ENCODE measurements around the gene EXOC6. TPM values are rescaled to one million over a fixed set of nuclear protein-coding genes. Genes with fewer than 3 reads are reported as not detected.

The EXOC6 gene
- total and polyA plus RNA-seq, 2 of the 13 experiments (the other 11 are each of a cell fraction or from before 2014, with no cell fraction given), result 22.2 to 29.2 TPM

- no peak for TF ChIP-seq ZNF775 (CRISPR knock-in tag; IDR thresholded peaks at IDR 0.05; ENCODE audit: borderline replicate concordance)
- no peak for TF ChIP-seq BORCS8-MEF2B (CRISPR knock-in tag; IDR thresholded peaks at IDR 0.05)
- no peak for TF ChIP-seq SUZ12 (IDR thresholded peaks at IDR 0.05; ENCODE audit: low read depth, low read length)
- TF ChIP-seq PHF5A (CRISPR knock-in tag; IDR thresholded peaks at IDR 0.05; ENCODE audit: low read depth, unreplicated experiment), result no peak
- TF ChIP-seq CREB1 (IDR thresholded peaks at IDR 0.05), result no peak
- TF ChIP-seq CREB1 (CRISPR knock-in tag; IDR thresholded peaks at IDR 0.05), result no peak
- no peak for TF ChIP-seq HIVEP1 (CRISPR knock-in tag; IDR thresholded peaks at IDR 0.05)
- no peak for TF ChIP-seq ZNF7 (CRISPR knock-in tag; IDR thresholded peaks at IDR 0.05)
- no peak for TF ChIP-seq ZBTB44 (CRISPR knock-in tag; IDR thresholded peaks at IDR 0.05)
- TF ChIP-seq UBTF (CRISPR knock-in tag; IDR thresholded peaks at IDR 0.05), result peak; percentile 53
- no peak for TF ChIP-seq ZNF558 (CRISPR knock-in tag; IDR thresholded peaks at IDR 0.05; ENCODE audit: borderline replicate concordance)
- no peak for TF ChIP-seq ZNF382 (CRISPR knock-in tag; IDR thresholded peaks at IDR 0.05; ENCODE audit: borderline replicate concordance)
- TF ChIP-seq ZNF883 (CRISPR knock-in tag; IDR thresholded peaks at IDR 0.05; ENCODE audit: not compliant biosample characterization), result peak; percentile 31
- TF ChIP-seq ZNF672 (CRISPR knock-in tag; IDR thresholded peaks at IDR 0.05), result no peak
- no peak for TF ChIP-seq ZNF546 (CRISPR knock-in tag; conservative IDR thresholded peaks at IDR 0.05)
- no peak for TF ChIP-seq NFKBIZ (CRISPR knock-in tag; IDR thresholded peaks at IDR 0.05)
- TF ChIP-seq ZFP36 (IDR thresholded peaks at IDR 0.05; ENCODE audit: borderline replicate concordance, low read depth, low read length, partially characterized antibody), result no peak
- TF ChIP-seq NRL (CRISPR knock-in tag; IDR thresholded peaks at IDR 0.05; ENCODE audit: borderline replicate concordance), result no peak
- TF ChIP-seq ZNF580 (CRISPR knock-in tag; IDR thresholded peaks at IDR 0.05; ENCODE audit: borderline replicate concordance, low read depth), result no peak
- no peak for TF ChIP-seq ARID3A (IDR thresholded peaks at IDR 0.05; ENCODE audit: low read depth, low read length)
- no peak for TF ChIP-seq ZBTB14 (CRISPR knock-in tag; IDR thresholded peaks at IDR 0.05)
- no peak for TF ChIP-seq IRF1 (CRISPR knock-in tag; IDR thresholded peaks at IDR 0.05; ENCODE audit: low read depth)
- no peak for TF ChIP-seq ZNF225 (CRISPR knock-in tag; IDR thresholded peaks at IDR 0.05)
- TF ChIP-seq ZNF564 (CRISPR knock-in tag; IDR thresholded peaks at IDR 0.05), result no peak
Observed at GRCh38 chr10:93071674-93072224, 223.4 kb downstream of the EXOC6 start (continued).
